Stimulated activated CD4-positive, alpha-beta T cell treated with anti-CD3 and anti-CD28 coated beads, Interleukin-2, amount 100 ng/mL, for 24 hours (primary cell): ENCODE data around the gene DLGAP1.

ENCODE experiments used
- DNase-seq, 2 donors: peaks; one replicate each; pipeline ENCODE4 v3.0.0-alpha.2; 2020

DLGAP1 gene

GRCh38 chr18:3453540-3454364 lies 1001.4 kb downstream of the DLGAP1 start:
- DNase-seq: peak; percentile 40 to 49

GRCh38 chr18:3452750-3453539 lies 1002.2 kb downstream of the DLGAP1 start:
- no peak for DNase-seq

- DNase-seq: peak; percentile 42 to 45
Observed at GRCh38 chr18:3451989-3452749, 1002.9 kb downstream of the DLGAP1 start.

- DNase-seq: peak; percentile 90 to 91
Observed at GRCh38 chr18:3451183-3451988, 1003.7 kb downstream of the DLGAP1 start.

- no peak for DNase-seq
Observed at GRCh38 chr18:3450799-3451182, 1004.3 kb downstream of the DLGAP1 start.

- DNase-seq: peak; percentile 62 to 70
Observed at GRCh38 chr18:3450012-3450798, 1004.9 kb downstream of the DLGAP1 start, which contains the start of gene TGIF1. Gene TGIF1 (plus strand): TSS chr18:3450172. CDS start chr18:3450490, 318 bp downstream.

GRCh38 chr18:3449512-3450011 lies 1005.5 kb downstream of the DLGAP1 start:
- DNase-seq: peak; percentile 77 to 78

- DNase-seq: peak; percentile 39 to 75
Observed at GRCh38 chr18:3448838-3449511, 1006.1 kb downstream of the DLGAP1 start.

GRCh38 chr18:3447895-3448837 lies 1006.9 kb downstream of the DLGAP1 start:
- peak; percentile 82 to 86 for DNase-seq

- DNase-seq: peak in 1 of 2 donors; percentile 34
Observed at GRCh38 chr18:3447068-3447894, 1007.8 kb downstream of the DLGAP1 start.
